Activated naive CD8-positive, alpha-beta T cell treated with anti-CD3 and anti-CD28 coated beads, Interleukin-2, amount 50 U/mL, for 24 hours (primary cell): ENCODE measurements around the gene MAMDC2.

Source experiments
- ATAC-seq: fragments of 150-1000 bp; cut with Tn5 transposase; one replicate; pipeline ENCODE4 v1.10.0; 2021
- DNase-seq: peaks from one replicate; pipeline ENCODE4 v3.0.0; 2021
- H3K27ac Mint-ChIP-seq: one replicate; pipeline ENCODE4 v1.8.0; 2021; ENCODE audit warnings: mild to moderate bottlenecking, mixed read lengths
- H3K27me3 Mint-ChIP-seq: one replicate; pipeline ENCODE4 v1.8.0; 2021; ENCODE audit warnings: mixed read lengths
- H3K36me3 Mint-ChIP-seq: one replicate; pipeline ENCODE4 v1.8.0; 2021; ENCODE audit warnings: low read depth, mixed read lengths
- H3K4me1 Mint-ChIP-seq: one replicate; pipeline ENCODE4 v1.8.0; 2021; ENCODE audit warnings: mixed read lengths
- H3K4me3 Mint-ChIP-seq: one replicate; pipeline ENCODE4 v1.8.0; 2021; ENCODE audit warnings: mild to moderate bottlenecking, moderate library complexity, mixed read lengths
- H3K9me3 Mint-ChIP-seq: one replicate; pipeline ENCODE4 v1.8.0; 2021; ENCODE audit warnings: mixed read lengths

Gene MAMDC2

DNA sequence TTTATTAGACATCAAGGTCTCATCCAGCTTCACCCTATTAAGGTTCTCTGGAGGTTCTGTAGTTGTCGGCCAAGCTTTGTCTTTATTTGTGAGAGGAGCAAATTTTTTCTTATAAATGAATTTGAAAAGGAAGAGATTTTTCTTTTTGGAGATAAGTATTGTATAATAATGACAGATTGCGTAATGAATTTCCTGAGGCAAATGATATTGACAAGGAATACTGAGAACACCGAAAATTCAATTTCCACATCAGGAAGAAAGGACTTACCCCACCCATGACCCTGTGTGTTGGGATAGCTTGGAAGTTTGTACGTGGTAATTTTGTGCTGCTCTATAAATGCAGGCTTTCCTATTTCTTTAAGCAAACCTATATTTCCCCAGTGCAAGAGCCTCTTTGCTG lies 53.5 kb downstream of the MAMDC2 start:
- DNase-seq (no peak), ATAC-seq (no peak)
- H3K27ac Mint-ChIP-seq, result no peak overlapping the region
- no peak overlapping the region for H3K4me3 Mint-ChIP-seq
- H3K4me1 Mint-ChIP-seq, result peaks cover 1% of the 10 kb centered on the region
- no peaks in the 10 kb centered on the region for H3K36me3 Mint-ChIP-seq
- H3K9me3 Mint-ChIP-seq, result no peaks in the 10 kb centered on the region
- peaks cover 8% of the 10 kb centered on the region for H3K27me3 Mint-ChIP-seq

DNA sequence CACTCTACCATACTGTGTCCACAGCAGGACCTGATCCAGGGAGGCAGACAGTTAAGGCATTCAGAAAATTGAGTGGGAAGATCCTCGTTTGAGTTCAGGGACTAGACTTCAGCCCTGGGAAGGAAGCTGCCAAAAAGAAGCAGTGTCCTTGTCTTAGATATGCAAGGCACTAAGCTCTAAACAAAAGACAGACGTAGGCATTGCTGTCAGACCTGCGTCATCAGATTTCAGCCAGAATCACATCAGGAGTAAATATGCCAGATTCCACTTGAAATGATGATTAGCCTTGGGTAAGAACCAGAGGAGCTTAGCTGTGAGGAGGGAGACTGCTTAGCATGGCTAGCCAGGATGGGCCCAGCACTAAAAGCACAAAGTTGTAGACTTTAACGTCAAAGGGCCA lies 56.7 kb downstream of the MAMDC2 start:
- ATAC-seq (no peak), DNase-seq (no peak)
- no peak overlapping the region for H3K27ac Mint-ChIP-seq
- peaks cover 6% of the 10 kb centered on the region for H3K27me3 Mint-ChIP-seq
- H3K9me3 Mint-ChIP-seq, result no peaks in the 10 kb centered on the region
- H3K4me1 Mint-ChIP-seq, result no peaks in the 10 kb centered on the region
- no peaks in the 10 kb centered on the region for H3K36me3 Mint-ChIP-seq
- H3K4me3 Mint-ChIP-seq, result no peak overlapping the region

DNA sequence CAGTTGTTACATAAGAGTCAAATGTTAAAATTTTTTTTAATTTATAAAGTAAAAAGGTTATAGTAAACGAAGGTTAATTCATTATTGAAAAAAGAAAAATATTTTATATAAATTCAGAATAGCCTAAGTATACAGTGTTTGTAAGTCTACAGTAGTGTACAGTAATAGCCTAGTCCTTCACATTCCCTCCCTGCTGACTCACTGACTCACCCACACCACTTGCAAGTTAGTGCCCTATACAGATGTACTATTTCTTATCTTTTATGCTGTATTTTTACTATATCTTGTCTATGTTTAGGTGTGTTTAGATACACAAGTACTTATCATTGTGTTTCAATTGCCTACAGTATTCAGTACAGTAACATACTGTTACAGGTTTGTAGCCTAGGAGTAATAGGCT lies 57.6 kb downstream of the MAMDC2 start:
- no peak overlapping the region for H3K27ac Mint-ChIP-seq
- ATAC-seq (no peak), DNase-seq (no peak)
- H3K27me3 Mint-ChIP-seq, result peaks cover 5% of the 10 kb centered on the region
- no peaks in the 10 kb centered on the region for H3K36me3 Mint-ChIP-seq
- H3K4me1 Mint-ChIP-seq, result no peaks in the 10 kb centered on the region
- no peaks in the 10 kb centered on the region for H3K9me3 Mint-ChIP-seq
- no peak overlapping the region for H3K4me3 Mint-ChIP-seq

DNA sequence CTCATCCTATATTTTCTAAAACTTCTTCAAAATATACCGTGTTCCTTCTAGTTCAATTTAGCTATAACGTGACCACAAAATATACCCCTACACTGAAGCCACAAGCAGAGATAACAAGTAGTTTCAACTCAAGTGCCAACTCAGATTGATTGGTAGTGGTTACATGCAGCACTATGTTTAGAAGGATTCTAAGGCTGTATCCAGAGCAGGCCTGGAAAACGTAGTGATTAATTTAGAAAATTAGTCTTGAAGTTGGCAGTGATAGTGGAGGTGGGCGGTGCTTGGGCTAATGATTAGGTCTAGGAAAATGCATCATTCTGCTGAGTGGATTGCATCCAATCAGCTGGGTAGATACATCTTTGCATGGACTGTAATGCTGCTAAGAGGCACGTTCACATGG lies 61.5 kb downstream of the MAMDC2 start:
- H3K9me3 Mint-ChIP-seq, result no peaks in the 10 kb centered on the region
- peaks cover under 1% of the 10 kb centered on the region for H3K4me1 Mint-ChIP-seq
- H3K27ac Mint-ChIP-seq, result no peak overlapping the region
- no peaks in the 10 kb centered on the region for H3K36me3 Mint-ChIP-seq
- no peak overlapping the region for H3K4me3 Mint-ChIP-seq
- no peak for DNase-seq
- no peak for ATAC-seq
- H3K27me3 Mint-ChIP-seq, result peaks cover 5% of the 10 kb centered on the region

DNA sequence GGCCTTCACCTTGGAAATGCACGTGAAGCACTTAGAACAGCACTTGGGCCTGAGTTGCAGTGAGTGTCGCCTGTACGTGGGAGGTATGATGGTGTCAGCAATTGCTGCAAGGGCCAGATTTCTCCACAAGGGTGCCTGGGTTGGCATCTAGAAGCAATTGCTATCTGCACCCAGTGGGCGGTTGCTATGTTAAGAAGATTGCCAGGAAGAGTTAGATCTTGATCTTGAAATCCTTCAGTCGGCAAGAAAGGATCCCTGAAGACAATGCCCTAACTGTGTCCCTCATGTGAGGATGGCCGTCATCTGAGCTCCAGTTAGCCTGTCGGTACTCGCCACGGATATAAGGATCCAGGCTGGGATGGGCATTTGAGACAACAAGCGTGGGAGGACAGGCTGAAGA lies 62.9 kb downstream of the MAMDC2 start:
- DNase-seq (no peak), ATAC-seq (no peak)
- peaks cover 11% of the 10 kb centered on the region for H3K27me3 Mint-ChIP-seq
- no peaks in the 10 kb centered on the region for H3K9me3 Mint-ChIP-seq
- H3K4me3 Mint-ChIP-seq, result no peak overlapping the region
- H3K4me1 Mint-ChIP-seq, result peaks cover 8% of the 10 kb centered on the region
- no peak overlapping the region for H3K27ac Mint-ChIP-seq
- H3K36me3 Mint-ChIP-seq, result no peaks in the 10 kb centered on the region

DNA sequence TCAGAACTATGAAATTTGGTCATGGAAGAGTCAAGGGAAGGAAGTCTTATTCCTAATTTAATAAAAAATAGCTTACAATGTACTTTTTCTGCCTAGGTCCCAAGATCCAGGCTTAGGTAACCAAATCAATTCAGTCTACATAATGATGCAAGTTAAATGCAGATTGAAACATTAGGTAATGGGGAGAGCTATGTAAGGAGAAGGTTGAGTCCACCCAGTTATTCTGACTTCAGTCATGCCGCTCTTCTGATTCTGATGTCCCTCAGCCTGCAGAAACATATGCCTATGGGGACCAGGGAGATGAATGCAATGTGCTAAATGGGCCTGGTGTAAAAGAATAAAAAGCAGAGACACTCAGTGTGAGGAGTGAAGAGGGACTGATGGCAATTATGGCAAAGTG lies 63.9 kb downstream of the MAMDC2 start:
- H3K9me3 Mint-ChIP-seq, result no peaks in the 10 kb centered on the region
- ATAC-seq (no peak), DNase-seq (no peak)
- H3K4me3 Mint-ChIP-seq, result no peak overlapping the region
- peaks cover 8% of the 10 kb centered on the region for H3K4me1 Mint-ChIP-seq
- no peaks in the 10 kb centered on the region for H3K36me3 Mint-ChIP-seq
- no peak overlapping the region for H3K27ac Mint-ChIP-seq
- H3K27me3 Mint-ChIP-seq, result peaks cover 11% of the 10 kb centered on the region

DNA sequence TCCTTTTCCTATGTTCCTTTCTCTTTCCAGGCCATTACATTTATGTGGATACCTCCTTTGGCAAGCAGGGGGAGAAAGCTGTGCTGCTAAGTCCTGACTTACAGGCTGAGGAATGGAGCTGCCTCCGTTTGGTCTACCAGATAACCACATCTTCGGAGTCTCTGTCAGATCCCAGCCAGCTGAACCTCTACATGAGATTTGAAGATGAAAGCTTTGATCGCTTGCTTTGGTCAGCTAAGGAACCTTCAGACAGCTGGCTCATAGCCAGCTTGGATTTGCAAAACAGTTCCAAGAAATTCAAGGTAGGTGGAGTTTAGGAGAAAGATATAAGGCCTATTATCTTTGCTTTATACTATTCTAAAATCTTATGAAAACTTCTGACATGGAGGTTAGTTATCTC lies 64.5 kb downstream of the MAMDC2 start:
- Mint-ChIP-seq H3K9me3 (no peaks in the 10 kb centered on the region), H3K27ac (no peak overlapping the region), H3K4me1 (peaks cover 8% of the 10 kb centered on the region), H3K36me3 (no peaks in the 10 kb centered on the region), H3K4me3 (no peak overlapping the region), H3K27me3 (peaks cover 11% of the 10 kb centered on the region)
- ATAC-seq (no peak), DNase-seq (no peak)

DNA sequence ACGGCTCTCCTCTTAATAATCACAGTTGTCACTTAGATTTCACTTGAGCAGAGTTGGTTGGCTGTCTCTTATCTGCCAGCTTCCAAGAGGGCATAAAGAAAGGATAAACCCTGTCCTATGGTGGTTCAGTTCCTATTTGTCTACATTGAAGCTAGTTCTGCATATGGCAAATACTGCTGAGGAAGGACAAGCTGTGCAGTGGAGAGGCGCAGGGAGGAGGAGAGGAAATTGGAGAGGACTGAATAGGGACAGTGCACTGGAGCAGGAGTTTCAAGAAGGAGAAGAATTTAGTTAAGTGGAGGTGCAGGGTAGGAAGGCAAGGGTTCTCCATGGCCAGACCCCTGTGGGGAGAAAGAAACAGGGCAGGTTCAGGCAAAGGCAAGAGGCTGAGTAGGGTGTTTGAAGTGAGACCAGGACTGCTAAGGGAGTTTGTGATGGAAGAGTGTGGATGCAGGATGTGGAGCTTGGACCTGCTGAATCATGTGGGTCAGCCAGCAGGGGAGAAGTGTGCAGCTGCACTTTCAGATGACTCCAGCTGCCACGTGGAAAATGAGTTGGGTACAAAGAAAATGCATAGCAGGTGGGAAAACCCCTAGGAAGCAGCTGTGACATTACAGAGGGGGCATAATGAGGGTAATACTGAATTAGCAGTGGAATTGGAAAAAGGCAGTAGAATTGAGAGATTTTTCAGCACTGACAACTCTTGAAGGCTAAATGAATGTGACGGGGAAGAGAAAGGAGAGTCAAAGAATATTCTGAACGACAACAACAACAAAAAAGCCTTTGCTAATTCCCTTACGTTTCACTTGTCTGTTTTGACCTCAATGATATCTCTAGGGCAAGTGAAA lies 66.8 kb downstream of the MAMDC2 start:
- no peaks in the 10 kb centered on the region for H3K36me3 Mint-ChIP-seq
- DNase-seq (peak; percentile 3), ATAC-seq (peak; percentile 58)
- H3K4me1 Mint-ChIP-seq, result peaks cover 8% of the 10 kb centered on the region
- H3K27me3 Mint-ChIP-seq, result peaks cover 15% of the 10 kb centered on the region
- no peak overlapping the region for H3K27ac Mint-ChIP-seq
- no peak overlapping the region for H3K4me3 Mint-ChIP-seq
- no peaks in the 10 kb centered on the region for H3K9me3 Mint-ChIP-seq

DNA sequence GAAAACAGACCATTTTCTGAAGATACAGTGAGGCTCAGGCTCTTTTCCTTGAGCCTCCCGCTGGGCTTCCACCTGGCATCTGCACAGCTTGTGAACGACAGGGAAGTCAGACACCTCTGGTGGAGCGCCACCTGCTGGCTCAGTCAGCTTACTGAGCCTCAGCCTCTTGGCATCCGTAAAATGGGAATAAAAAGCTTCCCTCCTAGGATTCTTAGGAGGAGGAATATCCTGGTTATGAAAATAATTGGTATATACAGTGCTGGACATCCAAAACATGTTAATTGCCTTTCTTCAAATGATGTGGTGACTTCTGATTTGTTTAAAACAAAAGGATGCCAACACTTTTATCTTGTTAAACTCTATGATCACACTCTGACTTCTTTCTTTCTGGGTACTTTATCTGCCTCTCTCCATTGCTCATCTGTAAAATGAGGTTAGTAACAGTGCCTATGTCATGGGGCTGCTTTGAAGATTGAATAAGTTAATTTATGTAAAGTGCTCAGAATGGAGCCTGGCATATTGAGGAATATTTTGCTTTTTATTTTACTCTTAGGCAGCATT lies 67.5 kb downstream of the MAMDC2 start:
- no peaks in the 10 kb centered on the region for H3K36me3 Mint-ChIP-seq
- H3K27ac Mint-ChIP-seq, result no peak overlapping the region
- H3K4me1 Mint-ChIP-seq, result peaks cover 8% of the 10 kb centered on the region
- DNase-seq, result peak; percentile 69
- peaks cover 15% of the 10 kb centered on the region for H3K27me3 Mint-ChIP-seq
- ATAC-seq, result peak; percentile 58
- H3K9me3 Mint-ChIP-seq, result no peaks in the 10 kb centered on the region
- H3K4me3 Mint-ChIP-seq, result no peak overlapping the region

DNA sequence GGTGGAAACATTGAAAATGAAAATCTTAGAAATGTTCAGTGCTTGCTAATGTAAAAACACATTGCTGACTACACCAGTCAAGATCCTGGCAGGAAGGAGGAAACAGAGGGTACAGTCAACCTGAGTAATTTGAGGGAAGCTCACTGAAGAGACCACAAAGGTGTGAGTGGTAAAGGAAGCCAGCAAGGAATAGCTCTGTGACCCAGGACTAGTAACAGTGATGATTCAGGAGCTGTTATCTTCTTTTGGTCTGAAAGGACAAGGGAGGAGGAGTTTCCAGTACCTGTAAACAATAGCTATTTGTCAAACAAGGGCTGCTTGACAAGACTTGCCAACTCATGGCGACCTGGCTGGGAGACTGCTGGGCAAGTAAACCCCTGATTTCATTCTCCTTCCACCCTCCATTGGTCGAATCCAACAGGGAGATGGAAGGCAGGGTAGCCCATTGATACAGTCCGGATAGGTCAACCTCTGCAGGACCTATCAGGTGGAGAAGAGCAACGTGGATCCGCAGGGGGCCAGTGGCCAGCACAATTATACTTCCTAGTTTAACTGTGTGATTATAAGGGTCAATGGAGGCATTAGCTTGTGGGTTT lies 68.1 kb downstream of the MAMDC2 start:
- peaks cover 15% of the 10 kb centered on the region for H3K27me3 Mint-ChIP-seq
- no peak for ATAC-seq

DNA sequence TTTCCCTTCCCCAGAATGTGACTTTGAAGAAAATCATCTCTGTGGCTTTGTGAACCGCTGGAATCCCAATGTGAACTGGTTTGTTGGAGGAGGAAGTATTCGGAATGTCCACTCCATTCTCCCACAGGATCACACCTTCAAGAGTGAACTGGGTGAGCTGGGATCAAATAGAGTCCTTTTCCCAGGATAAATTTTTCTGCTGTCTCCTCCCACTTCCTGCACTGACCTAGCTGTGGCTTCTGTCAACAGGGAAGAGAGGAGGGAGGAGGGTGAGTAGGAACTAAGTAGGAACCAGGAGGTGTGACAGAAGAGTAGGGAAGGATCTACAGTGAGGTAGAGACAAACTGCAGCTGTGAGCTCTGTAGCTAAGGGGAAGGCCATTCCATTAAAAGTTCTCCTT lies 69.3 kb downstream of the MAMDC2 start:
- DNase-seq, result no peak
- no peak for ATAC-seq
- Mint-ChIP-seq H3K9me3 (no peaks in the 10 kb centered on the region), H3K4me1 (peaks cover 8% of the 10 kb centered on the region), H3K4me3 (no peak overlapping the region), H3K27me3 (peaks cover 13% of the 10 kb centered on the region), H3K36me3 (no peaks in the 10 kb centered on the region), H3K27ac (no peak overlapping the region)

More for the DNA sequence above, 68.1 kb downstream of the MAMDC2 start:
- Mint-ChIP-seq H3K36me3 (no peaks in the 10 kb centered on the region), H3K4me1 (peaks cover 8% of the 10 kb centered on the region), H3K4me3 (no peak overlapping the region), H3K27ac (no peak overlapping the region), H3K9me3 (no peaks in the 10 kb centered on the region)
- DNase-seq, result no peak

DNA sequence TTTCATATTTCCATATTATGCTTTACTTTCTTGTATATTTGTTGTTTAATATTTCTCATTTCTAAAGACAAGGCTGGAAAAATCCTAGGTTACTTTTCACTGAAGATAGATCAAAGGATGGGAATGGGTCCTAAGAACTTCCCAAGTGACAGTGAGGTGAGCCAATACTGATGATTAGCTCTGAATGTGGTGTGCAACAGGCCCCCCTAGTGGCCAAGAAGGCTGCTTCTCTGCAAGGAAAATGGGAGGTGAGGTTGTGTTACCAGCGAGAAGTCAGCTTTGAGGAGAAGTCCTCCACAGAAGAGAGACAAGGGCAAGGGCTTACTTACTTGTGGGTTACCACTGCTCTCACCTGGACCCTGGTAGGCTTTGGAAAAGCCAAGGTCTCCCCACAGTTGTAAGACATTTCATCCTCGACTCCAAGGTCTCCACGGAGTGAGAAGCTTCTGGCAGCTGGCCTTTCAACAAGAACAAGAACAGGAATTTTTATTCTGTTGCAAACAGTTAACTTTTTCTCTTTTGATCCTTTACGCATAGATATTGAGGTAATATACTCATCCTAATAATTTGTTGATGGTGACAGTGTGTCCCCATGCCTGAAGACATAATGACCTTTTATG lies 69.9 kb downstream of the MAMDC2 start:
- Mint-ChIP-seq H3K27me3 (peaks cover 13% of the 10 kb centered on the region), H3K9me3 (no peaks in the 10 kb centered on the region), H3K27ac (no peak overlapping the region), H3K4me1 (peaks cover 8% of the 10 kb centered on the region), H3K36me3 (no peaks in the 10 kb centered on the region), H3K4me3 (no peak overlapping the region)
- DNase-seq (peak; percentile 20), ATAC-seq (peak; percentile 15)

DNA sequence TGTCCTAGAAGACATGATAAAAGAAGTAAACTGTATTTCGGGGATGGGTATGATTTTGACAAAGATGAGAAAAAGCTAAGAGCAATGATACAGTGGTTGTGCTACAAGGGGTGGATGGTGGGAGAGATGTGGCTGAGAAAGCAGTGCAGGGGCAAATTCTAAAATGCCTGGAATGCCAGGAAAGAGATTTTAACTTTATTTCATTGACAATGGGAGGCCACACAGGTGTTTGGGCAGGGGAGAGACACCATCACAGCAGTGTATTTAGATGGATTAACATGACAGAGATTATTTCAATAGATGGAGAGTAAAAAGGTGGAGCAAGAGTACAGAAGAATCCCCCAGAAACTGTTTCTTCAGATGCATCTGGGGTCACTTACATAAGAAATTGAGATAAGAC lies 71.2 kb downstream of the MAMDC2 start:
- DNase-seq, result no peak
- no peak overlapping the region for H3K4me3 Mint-ChIP-seq

DNA sequence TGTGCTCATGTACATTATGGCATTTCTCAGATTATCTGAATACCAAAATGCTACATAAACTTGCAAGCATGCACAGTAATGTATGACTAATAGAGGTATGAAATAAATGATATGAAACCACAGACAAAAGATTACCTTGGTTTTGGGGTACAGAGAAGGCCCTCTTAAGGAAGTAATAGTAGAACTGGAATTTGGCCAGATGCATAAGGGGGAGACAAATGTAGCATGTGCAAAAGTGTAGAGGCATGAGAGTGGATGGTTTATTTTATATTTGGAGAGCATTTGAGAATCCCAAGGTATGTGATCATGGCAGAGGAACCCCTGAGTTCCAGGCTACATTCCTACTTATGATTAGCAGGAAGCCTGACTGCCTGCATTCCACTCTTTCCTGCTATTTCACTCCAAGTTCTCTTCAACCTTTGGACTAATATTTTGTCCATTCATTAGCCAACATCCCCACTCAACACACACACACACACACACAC lies 74.2 kb downstream of the MAMDC2 start:
- Mint-ChIP-seq H3K4me3 (no peak overlapping the region), H3K9me3 (no peaks in the 10 kb centered on the region), H3K36me3 (no peaks in the 10 kb centered on the region), H3K27ac (no peak overlapping the region), H3K27me3 (peaks cover 7% of the 10 kb centered on the region), H3K4me1 (peaks cover 2% of the 10 kb centered on the region)
- DNase-seq (no peak), ATAC-seq (no peak)

More for the DNA sequence above, 71.2 kb downstream of the MAMDC2 start:
- Mint-ChIP-seq H3K9me3 (no peaks in the 10 kb centered on the region), H3K27me3 (peaks cover 13% of the 10 kb centered on the region), H3K36me3 (no peaks in the 10 kb centered on the region), H3K27ac (no peak overlapping the region), H3K4me1 (peaks cover 8% of the 10 kb centered on the region)
- ATAC-seq, result no peak

DNA sequence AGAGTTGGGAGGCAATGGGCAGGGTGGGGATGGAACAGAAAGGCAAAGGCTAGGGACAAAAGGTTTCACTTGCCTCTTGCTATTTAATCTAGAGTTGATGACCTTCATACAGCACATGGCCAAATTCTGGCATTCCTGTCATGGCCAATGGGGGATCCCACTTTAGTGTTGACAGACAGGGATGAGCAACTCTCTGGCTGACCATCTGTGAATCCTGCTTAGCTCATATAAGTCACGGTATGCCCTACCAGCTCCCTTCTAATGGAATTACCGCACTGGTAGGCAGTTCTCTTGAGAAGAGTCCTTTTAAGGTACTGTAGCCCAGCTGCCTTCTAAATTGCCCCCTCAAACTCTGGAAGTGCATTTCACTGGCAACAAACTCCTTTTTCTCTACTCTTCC lies 76.1 kb downstream of the MAMDC2 start:
- Mint-ChIP-seq H3K4me1 (peaks cover 2% of the 10 kb centered on the region), H3K9me3 (no peaks in the 10 kb centered on the region), H3K27ac (no peak overlapping the region), H3K36me3 (no peaks in the 10 kb centered on the region), H3K4me3 (no peak overlapping the region), H3K27me3 (peaks cover 3% of the 10 kb centered on the region)
- DNase-seq (no peak), ATAC-seq (no peak)
